HCT116 (cell line): ENCODE measurements around the gene PGAP3. TPM values are rescaled to one million over a fixed set of nuclear protein-coding genes. Genes with fewer than 3 reads are reported as not detected.

Source experiments
- ATAC-seq: fragments of 200-7000 bp; cut with Tn5 transposase; 2 replicates; pipeline ENCODE4 v1.9.1; 2020; ENCODE audit warnings: mild to moderate bottlenecking, moderate library complexity
- BruUV-seq: library from RNA; stranded (reverse); fragments of 400-500 nt; replicated peaks from 2 replicates; lab custom pipeline; 2021; lab: Mats Ljungman, UMichigan
- CTCF ChIA-PET: fragments of 300-600 bp; sonication (Branson Sonifier 250); formaldehyde crosslinking; loops from one replicate; lab custom pipeline; 2021; ENCODE audit warnings: antibody characterized with exemption; lab: Charles Lee
- POLR2A ChIA-PET: fragments of 300-600, 350-600 bp; sonication (Branson Sonifier 250); formaldehyde crosslinking; loops from one replicate; lab custom pipeline; 2021; ENCODE audit warnings: antibody characterized with exemption; lab: Charles Lee
- RAD21 ChIA-PET, 2 experiments: fragments of 300-600 bp; sonication (Branson Sonifier 250); formaldehyde crosslinking; loops; one replicate each; lab custom pipeline; 2023; ENCODE audit warnings: low total read pairs in 2 of 2; ENCODE audit not compliant: uncharacterized antibody in 2 of 2, unreplicated experiment in 2 of 2, low non-redundant PET in 1 of 2; lab: Charles Lee
- DNase-seq: peaks from one replicate; pipeline ENCODE4 v3.0.0-alpha.2; 2010; ENCODE audit warnings: low read depth, low spot score
- H2AFZ ChIP-seq: fragments of 200-600 bp; shearing (Covaris generic), sonication (generic); 2 replicates; pipeline ENCODE4 v1.6.1; 2017; ENCODE audit warnings: low read depth, mixed run types, mixed read lengths, antibody characterized with exemption, low read length; ENCODE audit not compliant: poor library complexity, severe bottlenecking
- H3K27ac ChIP-seq: 2 replicates; pipeline ENCODE4 v1.5.1; 2012; ENCODE audit warnings: low read depth, low read length
- H3K27me3 ChIP-seq: fragments of 200-600 bp; sonication (generic); 2 replicates; pipeline ENCODE4 v1.6.1; 2016; ENCODE audit warnings: mixed run types, low read length, mixed read lengths; ENCODE audit not compliant: insufficient read depth
- H3K36me3 ChIP-seq, 2 experiments: fragments of 200-500 bp in 1 of 2; fragments of 200-600 bp in 1 of 2; sonication (Bioruptor generic) in 1 of 2; sonication (generic) in 1 of 2; 2 replicates each; pipeline versions ENCODE4 v1.5.1 to v1.6.1; 2014 to 2016; ENCODE audit warnings: low read length in 2 of 2, inconsistent platforms in 1 of 2, mixed read lengths in 1 of 2, mixed run types in 1 of 2; ENCODE audit not compliant: insufficient read depth in 2 of 2, control insufficient read depth in 1 of 2
- H3K4me1 ChIP-seq, 2 experiments: fragments of 200-600 bp in 1 of 2; sonication (generic) in 1 of 2; 2 replicates each; pipeline versions ENCODE4 v1.5.1 to v1.6.1; 2012 to 2017; ENCODE audit warnings: low read length in 2 of 2, inconsistent platforms in 1 of 2, mild to moderate bottlenecking in 1 of 2, mixed read lengths in 1 of 2, mixed run types in 1 of 2, moderate library complexity in 1 of 2; ENCODE audit not compliant: insufficient read depth in 2 of 2, control insufficient read depth in 1 of 2
- H3K4me2 ChIP-seq: fragments of 200-600 bp; sonication (generic); 2 replicates; pipeline ENCODE4 v1.6.1; 2017; ENCODE audit warnings: mixed run types, low read length, mixed read lengths
- H3K4me3 ChIP-seq, 2 experiments: fragments of 200-600 bp in 1 of 2; sonication (generic) in 1 of 2; replicated peaks in 1 of 2; 2 replicates each; pipeline ENCODE4 v1.5.1; 2011 to 2016; ENCODE audit warnings: low read length in 2 of 2, control low read depth in 1 of 2, low read depth in 1 of 2, mild to moderate bottlenecking in 1 of 2, mixed read lengths in 1 of 2, mixed run types in 1 of 2
- H3K79me2 ChIP-seq: fragments of 200-600 bp; sonication (generic); 2 replicates; pipeline ENCODE4 v1.6.1; 2017; ENCODE audit warnings: mild to moderate bottlenecking, mixed run types, low read length, moderate library complexity, mixed read lengths; ENCODE audit not compliant: insufficient read depth
- H3K9ac ChIP-seq: fragments of 200-600 bp; sonication (generic); 2 replicates; pipeline ENCODE4 v1.6.1; 2016; ENCODE audit warnings: low read length, mixed read lengths
- H3K9me2 ChIP-seq: fragments of 200-600 bp; sonication (generic), shearing (Covaris generic); 2 replicates; pipeline ENCODE4 v1.6.1; 2017; ENCODE audit warnings: mixed run types, mild to moderate bottlenecking, moderate library complexity; ENCODE audit not compliant: insufficient read depth
- H3K9me3 ChIP-seq, 2 experiments: fragments of 200-500 bp in 1 of 2; fragments of 200-600 bp in 1 of 2; sonication (Bioruptor generic) in 1 of 2; sonication (generic) in 1 of 2; 2 replicates each; pipeline ENCODE4 v1.6.1; 2014 to 2017; ENCODE audit warnings: low read length in 2 of 2, mixed read lengths in 2 of 2, inconsistent platforms in 1 of 2, low read depth in 1 of 2, mild to moderate bottlenecking in 1 of 2, mixed run types in 1 of 2, moderate library complexity in 1 of 2; ENCODE audit not compliant: control insufficient read depth in 1 of 2, insufficient read depth in 1 of 2
- H4K20me1 ChIP-seq: fragments of 200-600 bp; sonication (generic), shearing (Covaris generic); 2 replicates; pipeline ENCODE4 v1.6.1; 2017; ENCODE audit warnings: mixed run types, mild to moderate bottlenecking, moderate library complexity; ENCODE audit not compliant: insufficient read depth
- CBX3 ChIP-seq: IDR thresholded peaks from 2 replicates; pipeline ENCODE4 v1.6.1; 2012; ENCODE audit warnings: low read depth
- CEBPB ChIP-seq: IDR thresholded peaks from 2 replicates; pipeline ENCODE4 v1.6.1; 2012; ENCODE audit warnings: low read depth
- EGR1 ChIP-seq: IDR thresholded peaks from 2 replicates; pipeline ENCODE4 v1.6.1; 2012; ENCODE audit warnings: low read depth
- EZH2phosphoT487 ChIP-seq: fragments of 200-600 bp; IDR thresholded peaks from 2 replicates; pipeline ENCODE4 v1.6.1; 2018; ENCODE audit warnings: antibody characterized with exemption, borderline replicate concordance
- JUND ChIP-seq: IDR thresholded peaks from 2 replicates; pipeline ENCODE4 v1.6.1; 2012
- POLR2A ChIP-seq: IDR thresholded peaks from 2 replicates; pipeline ENCODE4 v1.7.0; 2011; ENCODE audit warnings: borderline replicate concordance; ENCODE audit not compliant: insufficient read depth, insufficient read length; ENCODE audit errors: extremely low read depth
- POLR2AphosphoS5 ChIP-seq: IDR thresholded peaks from 2 replicates; pipeline ENCODE4 v1.6.1; 2011; ENCODE audit warnings: mild to moderate bottlenecking, low read depth, low read length, moderate library complexity
- RAD21 ChIP-seq: IDR thresholded peaks from 2 replicates; pipeline ENCODE4 v1.6.1; 2012; ENCODE audit warnings: low read depth, mild to moderate bottlenecking
- SIN3A ChIP-seq: IDR thresholded peaks from 2 replicates; pipeline ENCODE4 v1.6.1; 2012; ENCODE audit warnings: low read depth
- SP1 ChIP-seq: IDR thresholded peaks from 2 replicates; pipeline ENCODE4 v1.6.1; 2012; ENCODE audit warnings: low read depth
- SRF ChIP-seq: IDR thresholded peaks from 2 replicates; pipeline ENCODE4 v1.6.1; 2012; ENCODE audit warnings: low read depth
- ZFX ChIP-seq: fragments of 450-650 bp; IDR thresholded peaks from 2 replicates; pipeline ENCODE4 v1.6.1; 2017
- ZNF274 ChIP-seq: fragments of 200-500 bp; sonication (Bioruptor generic); IDR thresholded peaks from 2 replicates; pipeline ENCODE4 v1.6.1; 2014; ENCODE audit warnings: mild to moderate bottlenecking, low read depth, low read length, inconsistent platforms
- intact Hi-C: fragments of 100-400 bp; cut with micrococcal nuclease; formaldehyde crosslinking; loops from 2 replicates; pipeline ENCODE4 v1.10.0; 2022
- total RNA-seq: library from RNA; stranded (reverse); gene quantifications from one replicate; pipeline ENCODE4 v1.2.1, GENCODE V29; 2021; ENCODE audit not compliant: unreplicated experiment
- TF ChIP-seq, protein P1 (sequence below): IDR thresholded peaks from 2 replicates; pipeline ENCODE4 v1.6.1; 2012; ENCODE audit warnings: low read depth
- TF ChIP-seq, protein P2 (sequence below): IDR thresholded peaks from 2 replicates; pipeline ENCODE4 v1.6.1; 2012
- TF ChIP-seq, protein P3 (sequence below), 3 experiments: fragments of 200-600 bp in 1 of 3; sonication (generic) in 1 of 3; IDR thresholded peaks in 2 of 3; conservative IDR thresholded peaks in 1 of 3; 2 replicates each; pipeline ENCODE4 v1.5.1; 2012 to 2017; ENCODE audit warnings: low read depth in 2 of 3, low read length in 2 of 3, antibody characterized with exemption in 1 of 3, borderline replicate concordance in 1 of 3, control low read depth in 1 of 3, mild to moderate bottlenecking in 1 of 3, mixed read lengths in 1 of 3, mixed run types in 1 of 3, moderate library complexity in 1 of 3; ENCODE audit not compliant: insufficient read depth in 1 of 3

PGAP3 gene
- total RNA-seq, 1 experiment from 2014 or later, result 15.2 TPM

DNA sequence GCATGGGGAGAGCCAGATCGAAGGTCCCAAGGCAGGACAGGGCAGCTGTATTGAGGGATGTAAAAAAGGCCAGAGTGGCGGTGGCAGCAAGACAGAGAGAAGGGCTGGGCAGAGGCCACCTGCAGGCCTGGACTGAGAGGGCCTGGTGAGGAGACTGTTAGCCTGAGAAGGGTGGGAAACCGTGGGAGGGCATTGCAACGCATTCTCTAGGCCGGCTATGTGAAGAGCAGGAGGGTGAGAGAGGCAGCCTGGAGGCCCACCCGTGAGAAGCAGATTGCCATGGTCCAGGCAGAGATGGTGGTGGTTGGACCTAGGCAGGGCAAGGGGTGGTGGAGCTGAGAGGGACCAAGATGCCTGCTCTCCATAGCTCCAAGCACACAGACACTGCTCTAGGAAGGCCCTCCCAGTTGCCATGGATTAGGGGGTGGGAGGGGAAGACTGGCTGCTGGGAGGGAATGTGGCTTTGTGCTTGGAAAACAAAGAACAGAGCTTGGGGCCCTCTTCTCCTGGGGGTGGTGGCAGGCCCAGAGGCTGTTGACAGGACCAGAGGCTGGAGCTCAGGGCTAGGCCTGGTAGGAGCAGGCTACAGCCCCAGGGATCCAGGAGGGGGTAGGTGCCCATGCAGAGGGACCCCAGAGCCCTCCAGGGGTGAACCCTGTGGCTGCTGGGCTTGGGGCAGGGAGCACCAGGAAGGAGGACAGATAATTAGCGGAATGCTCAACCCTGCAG is 35.1 kb downstream of the PGAP3 start:
- H3K9me2 ChIP-seq, result no peaks in the 10 kb centered on the region
- H4K20me1 ChIP-seq, result no peaks in the 10 kb centered on the region
- RAD21 ChIA-PET, result no interaction called here
- no peak overlapping the region for H3K9ac ChIP-seq
- intact Hi-C loops, result no loop called here
- TF ChIP-seq RAD21, result no peak
- no peak for TF ChIP-seq ZNF274
- TF ChIP-seq ZFX, result no peak
- no peak for TF ChIP-seq POLR2A
- TF ChIP-seq, protein P1, sequence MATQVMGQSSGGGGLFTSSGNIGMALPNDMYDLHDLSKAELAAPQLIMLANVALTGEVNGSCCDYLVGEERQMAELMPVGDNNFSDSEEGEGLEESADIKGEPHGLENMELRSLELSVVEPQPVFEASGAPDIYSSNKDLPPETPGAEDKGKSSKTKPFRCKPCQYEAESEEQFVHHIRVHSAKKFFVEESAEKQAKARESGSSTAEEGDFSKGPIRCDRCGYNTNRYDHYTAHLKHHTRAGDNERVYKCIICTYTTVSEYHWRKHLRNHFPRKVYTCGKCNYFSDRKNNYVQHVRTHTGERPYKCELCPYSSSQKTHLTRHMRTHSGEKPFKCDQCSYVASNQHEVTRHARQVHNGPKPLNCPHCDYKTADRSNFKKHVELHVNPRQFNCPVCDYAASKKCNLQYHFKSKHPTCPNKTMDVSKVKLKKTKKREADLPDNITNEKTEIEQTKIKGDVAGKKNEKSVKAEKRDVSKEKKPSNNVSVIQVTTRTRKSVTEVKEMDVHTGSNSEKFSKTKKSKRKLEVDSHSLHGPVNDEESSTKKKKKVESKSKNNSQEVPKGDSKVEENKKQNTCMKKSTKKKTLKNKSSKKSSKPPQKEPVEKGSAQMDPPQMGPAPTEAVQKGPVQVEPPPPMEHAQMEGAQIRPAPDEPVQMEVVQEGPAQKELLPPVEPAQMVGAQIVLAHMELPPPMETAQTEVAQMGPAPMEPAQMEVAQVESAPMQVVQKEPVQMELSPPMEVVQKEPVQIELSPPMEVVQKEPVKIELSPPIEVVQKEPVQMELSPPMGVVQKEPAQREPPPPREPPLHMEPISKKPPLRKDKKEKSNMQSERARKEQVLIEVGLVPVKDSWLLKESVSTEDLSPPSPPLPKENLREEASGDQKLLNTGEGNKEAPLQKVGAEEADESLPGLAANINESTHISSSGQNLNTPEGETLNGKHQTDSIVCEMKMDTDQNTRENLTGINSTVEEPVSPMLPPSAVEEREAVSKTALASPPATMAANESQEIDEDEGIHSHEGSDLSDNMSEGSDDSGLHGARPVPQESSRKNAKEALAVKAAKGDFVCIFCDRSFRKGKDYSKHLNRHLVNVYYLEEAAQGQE, result no peak
- TF ChIP-seq EGR1, result no peak
- TF ChIP-seq, protein P2, sequence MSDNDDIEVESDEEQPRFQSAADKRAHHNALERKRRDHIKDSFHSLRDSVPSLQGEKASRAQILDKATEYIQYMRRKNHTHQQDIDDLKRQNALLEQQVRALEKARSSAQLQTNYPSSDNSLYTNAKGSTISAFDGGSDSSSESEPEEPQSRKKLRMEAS, result no peak
- TF ChIP-seq SRF, result no peak
- no peak for TF ChIP-seq CEBPB
- no peak for TF ChIP-seq JUND
- TF ChIP-seq CBX3, result no peak
- TF ChIP-seq SIN3A, result no peak
- TF ChIP-seq POLR2AphosphoS5, result no peak
- TF ChIP-seq EZH2phosphoT487, result no peak
- TF ChIP-seq SP1, result no peak
- TF ChIP-seq, protein P3, sequence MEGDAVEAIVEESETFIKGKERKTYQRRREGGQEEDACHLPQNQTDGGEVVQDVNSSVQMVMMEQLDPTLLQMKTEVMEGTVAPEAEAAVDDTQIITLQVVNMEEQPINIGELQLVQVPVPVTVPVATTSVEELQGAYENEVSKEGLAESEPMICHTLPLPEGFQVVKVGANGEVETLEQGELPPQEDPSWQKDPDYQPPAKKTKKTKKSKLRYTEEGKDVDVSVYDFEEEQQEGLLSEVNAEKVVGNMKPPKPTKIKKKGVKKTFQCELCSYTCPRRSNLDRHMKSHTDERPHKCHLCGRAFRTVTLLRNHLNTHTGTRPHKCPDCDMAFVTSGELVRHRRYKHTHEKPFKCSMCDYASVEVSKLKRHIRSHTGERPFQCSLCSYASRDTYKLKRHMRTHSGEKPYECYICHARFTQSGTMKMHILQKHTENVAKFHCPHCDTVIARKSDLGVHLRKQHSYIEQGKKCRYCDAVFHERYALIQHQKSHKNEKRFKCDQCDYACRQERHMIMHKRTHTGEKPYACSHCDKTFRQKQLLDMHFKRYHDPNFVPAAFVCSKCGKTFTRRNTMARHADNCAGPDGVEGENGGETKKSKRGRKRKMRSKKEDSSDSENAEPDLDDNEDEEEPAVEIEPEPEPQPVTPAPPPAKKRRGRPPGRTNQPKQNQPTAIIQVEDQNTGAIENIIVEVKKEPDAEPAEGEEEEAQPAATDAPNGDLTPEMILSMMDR (IDR thresholded peaks at IDR 0.05 in 2 of 3, conservative IDR thresholded peaks at IDR 0.05 in 1 of 3; ENCODE audit: borderline replicate concordance in 1 of 3, insufficient read depth in 1 of 3, low read depth in 2 of 3, low read length in 2 of 3), result no peak
- TF ChIP-seq, all 23 proteins: peak for 0
- no peak for DNase-seq
- ATAC-seq, result no peak
- POLR2A ChIA-PET, result no interaction called here
- H3K9me3 ChIP-seq, result no peaks in the 10 kb centered on the region
- H3K27ac ChIP-seq, result no peak overlapping the region; the same call in 1 of the 2 replicates
- H3K27me3 ChIP-seq, result no peaks in the 10 kb centered on the region
- peaks cover under 1% of the 10 kb centered on the region; the same call in 1 of the 2 replicates for H3K79me2 ChIP-seq
- H3K36me3 ChIP-seq, result no peaks in the 10 kb centered on the region; a peak in 1 of 4 replicates
- H2AFZ ChIP-seq, result no peak overlapping the region
- CTCF ChIA-PET, result interaction anchor here (1.1 to 3.6 kb wide), 13 partner anchors 9 to 446 kb away, joined by 3 to 30 read pairs (median 5); partner anchors contain the start of gene ERBB2
- BruUV-seq, result no TSS peak
- no peak overlapping the region for H3K4me2 ChIP-seq
- peaks cover 13 to 56% of the 10 kb centered on the region in 2 experiments for H3K4me1 ChIP-seq
- no peak overlapping the region for H3K4me3 ChIP-seq
